Measurements from ENCODE around the gene RBM6. TPM values are rescaled to one million over a fixed set of nuclear protein-coding genes. Genes with fewer than 3 reads are reported as not detected.

Gene RBM6
- polyA plus RNA-seq, 1 of the 3 experiments (the other 2 are of a cell fraction): 67.4 TPM

DNA sequence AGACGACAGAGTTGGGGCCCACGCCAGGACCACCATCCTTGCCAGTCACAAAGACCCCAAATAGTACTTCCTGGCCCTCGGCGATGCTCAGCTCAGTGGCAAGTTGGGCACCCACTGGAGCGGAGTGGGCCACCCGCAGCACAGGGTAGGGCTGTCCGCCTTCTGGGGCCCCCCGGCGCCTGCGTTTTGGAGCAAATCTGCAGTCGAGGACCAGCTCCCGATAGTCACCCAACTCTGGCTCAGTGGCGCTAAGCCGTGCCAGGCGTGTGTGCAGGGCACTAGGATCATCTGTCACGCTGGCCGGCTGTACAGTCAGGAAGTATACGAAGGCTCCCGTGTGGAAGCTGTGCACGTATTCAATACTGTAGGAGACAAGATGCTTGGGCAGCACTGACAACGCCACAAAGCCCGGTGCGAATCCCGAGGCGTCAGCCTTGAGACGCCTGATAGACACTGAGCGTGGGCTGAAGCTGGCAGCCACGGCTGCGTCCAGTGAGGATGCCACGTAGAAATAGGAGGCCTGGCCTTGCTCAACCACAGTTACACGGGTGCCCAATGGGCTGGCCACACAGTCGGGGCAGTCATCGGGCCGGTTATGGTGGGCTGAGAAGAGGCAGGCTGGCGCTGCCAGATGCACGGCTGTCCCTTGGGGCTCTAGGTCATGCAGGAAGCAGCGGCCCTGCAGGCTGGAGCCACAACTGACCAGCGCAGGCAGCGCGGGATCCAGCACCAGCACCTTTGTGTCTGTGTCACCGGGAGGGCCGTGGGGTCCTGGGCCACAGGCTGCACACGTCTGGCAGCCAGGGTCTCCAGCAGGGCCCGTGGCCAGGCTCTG, 37.2 kb upstream of the RBM6 start:
- TF ChIP-seq CHD2 (IDR thresholded peaks at IDR 0.05; ENCODE audit: low read length, partially characterized antibody) (no peak), YY1 (IDR thresholded peaks at IDR 0.05; ENCODE audit: low read depth) (no peak), CTCF (IDR thresholded peaks at IDR 0.05) (no peak), SMC3 (IDR thresholded peaks at IDR 0.05; ENCODE audit: low read depth, low read length) (no peak), GABPA (IDR thresholded peaks at IDR 0.05; ENCODE audit: low read depth) (no peak), TEAD4 (IDR thresholded peaks at IDR 0.05; ENCODE audit: borderline replicate concordance, insufficient read depth) (no peak), RFX5 (IDR thresholded peaks at IDR 0.05; ENCODE audit: low read length) (no peak)
- TF ChIP-seq, protein P1, sequence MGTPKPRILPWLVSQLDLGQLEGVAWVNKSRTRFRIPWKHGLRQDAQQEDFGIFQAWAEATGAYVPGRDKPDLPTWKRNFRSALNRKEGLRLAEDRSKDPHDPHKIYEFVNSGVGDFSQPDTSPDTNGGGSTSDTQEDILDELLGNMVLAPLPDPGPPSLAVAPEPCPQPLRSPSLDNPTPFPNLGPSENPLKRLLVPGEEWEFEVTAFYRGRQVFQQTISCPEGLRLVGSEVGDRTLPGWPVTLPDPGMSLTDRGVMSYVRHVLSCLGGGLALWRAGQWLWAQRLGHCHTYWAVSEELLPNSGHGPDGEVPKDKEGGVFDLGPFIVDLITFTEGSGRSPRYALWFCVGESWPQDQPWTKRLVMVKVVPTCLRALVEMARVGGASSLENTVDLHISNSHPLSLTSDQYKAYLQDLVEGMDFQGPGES (IDR thresholded peaks at IDR 0.05; ENCODE audit: low read depth, low read length): no peak
- Histone ChIP-seq H3K9me2 (no peaks in the 10 kb centered on the region), H4K20me1 (ENCODE audit: insufficient read depth) (no peaks in the 10 kb centered on the region), H3K27ac (ENCODE audit: low read depth in 2 of 2, low read length in 1 of 2) (no peak overlapping the region), H3K27me3 (ENCODE audit: insufficient read depth) (no peaks in the 10 kb centered on the region), H3K4me3 (ENCODE audit: low read depth in 2 of 2, low read length in 1 of 2) (no peak overlapping the region), H3K79me2 (ENCODE audit: insufficient read depth) (no peaks in the 10 kb centered on the region), H3K36me3 (replicated peaks in 1 of 2; ENCODE audit: control insufficient read depth in 1 of 2, insufficient read depth in 2 of 2, low read length in 1 of 2) (no peaks in the 10 kb centered on the region), H2AFZ (ENCODE audit: low read depth) (no peak overlapping the region), H3K9me3 (no peaks in the 10 kb centered on the region), H3K4me2 (no peak overlapping the region), H3K9ac (no peak overlapping the region), H3K4me1 (ENCODE audit: control insufficient read depth in 1 of 2, insufficient read depth in 2 of 2, low read depth in 1 of 2, low read length in 1 of 2) (peaks cover 0 to 6% of the 10 kb centered on the region in 2 experiments; a peak in 2 of 4 replicates), H3F3A (replicated peaks; ENCODE audit: insufficient read depth) (no peaks in the 10 kb centered on the region)
- DNase-seq: no peak
- POLR2A ChIA-PET: no interaction called here
- CTCF ChIA-PET: interaction anchor here (0.9 to 4.5 kb wide), 5 partner anchors 63 to 202 kb away, joined by 3 to 26 read pairs (median 3); partner anchors contain the start of gene INKA1
- 80% methylated on average over 20 of the region's 44 CpGs for WGBS (ENCODE audit: low lambda C conversion rate)

DNA sequence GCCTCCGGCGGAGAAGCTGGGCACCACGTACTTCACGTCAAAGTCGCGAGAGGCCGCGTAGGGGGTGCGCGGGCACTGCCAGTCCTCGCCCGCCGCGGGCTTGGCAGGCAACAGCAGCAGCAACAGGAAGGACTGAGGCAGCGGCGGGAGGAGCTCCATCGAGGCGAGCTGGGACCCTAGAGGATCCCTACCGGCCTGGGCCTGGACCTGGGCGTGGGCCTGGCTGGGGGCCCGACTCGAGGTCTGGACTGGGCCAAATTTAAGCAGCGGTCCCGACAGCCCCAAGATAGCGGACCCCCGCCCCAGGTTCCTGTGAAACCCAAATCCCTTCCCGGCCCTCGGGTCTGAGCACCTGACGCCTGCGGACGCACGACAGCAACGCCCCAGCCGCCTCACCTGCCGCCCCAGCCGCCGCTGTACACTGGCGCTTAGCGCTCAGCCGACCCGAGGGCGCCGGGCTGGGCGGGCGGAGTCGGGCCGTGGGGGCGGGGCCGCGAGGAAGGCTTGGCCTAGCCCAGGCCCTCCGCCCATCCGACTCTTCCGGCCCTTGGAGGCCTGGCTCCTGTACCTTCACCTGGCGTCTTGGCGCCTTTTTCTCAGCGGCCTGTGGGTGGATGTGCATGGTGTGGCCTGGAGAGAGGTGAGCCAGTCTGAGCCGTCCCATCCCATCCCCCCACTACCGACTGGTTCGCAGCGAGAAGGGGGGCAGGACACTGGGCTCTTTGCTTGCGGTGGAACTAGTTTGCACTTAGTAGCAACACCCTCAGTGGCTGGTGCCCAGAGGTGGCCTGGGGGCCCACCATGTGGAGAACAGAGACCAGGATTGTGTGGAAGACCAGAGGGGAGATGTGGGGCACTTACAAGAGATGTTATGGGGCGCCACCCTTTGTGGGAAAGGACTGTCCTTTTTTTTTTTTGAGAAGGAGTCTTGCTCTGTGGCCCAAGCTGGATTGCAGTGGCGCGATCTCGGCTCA, 36.2 kb upstream of the RBM6 start, which contains the start of gene MST1R:
TSS of gene MST1R (minus strand) at position 423 of the 974 bp plus-strand sequence. CDS start at position 159, 264 bp downstream.
- no peak within 1 kb of the TSS for H3K4me3 ChIP-seq (ENCODE audit: low read depth in 2 of 2, low read length in 1 of 2)
- H3K4me2 ChIP-seq: no peak within 1 kb of the TSS
- WGBS (ENCODE audit: low lambda C conversion rate): 88% methylated on average over 25 of the region's 65 CpGs
- TF ChIP-seq FOXJ3 (CRISPR knock-in tag; IDR thresholded peaks at IDR 0.05): no peak
- TF ChIP-seq RCOR1 (IDR thresholded peaks at IDR 0.05; ENCODE audit: low read length): no peak
- TF ChIP-seq TCF12 (IDR thresholded peaks at IDR 0.05): no peak
- no peak for TF ChIP-seq GABPA (IDR thresholded peaks at IDR 0.05; ENCODE audit: low read depth)
- TF ChIP-seq, protein P2, sequence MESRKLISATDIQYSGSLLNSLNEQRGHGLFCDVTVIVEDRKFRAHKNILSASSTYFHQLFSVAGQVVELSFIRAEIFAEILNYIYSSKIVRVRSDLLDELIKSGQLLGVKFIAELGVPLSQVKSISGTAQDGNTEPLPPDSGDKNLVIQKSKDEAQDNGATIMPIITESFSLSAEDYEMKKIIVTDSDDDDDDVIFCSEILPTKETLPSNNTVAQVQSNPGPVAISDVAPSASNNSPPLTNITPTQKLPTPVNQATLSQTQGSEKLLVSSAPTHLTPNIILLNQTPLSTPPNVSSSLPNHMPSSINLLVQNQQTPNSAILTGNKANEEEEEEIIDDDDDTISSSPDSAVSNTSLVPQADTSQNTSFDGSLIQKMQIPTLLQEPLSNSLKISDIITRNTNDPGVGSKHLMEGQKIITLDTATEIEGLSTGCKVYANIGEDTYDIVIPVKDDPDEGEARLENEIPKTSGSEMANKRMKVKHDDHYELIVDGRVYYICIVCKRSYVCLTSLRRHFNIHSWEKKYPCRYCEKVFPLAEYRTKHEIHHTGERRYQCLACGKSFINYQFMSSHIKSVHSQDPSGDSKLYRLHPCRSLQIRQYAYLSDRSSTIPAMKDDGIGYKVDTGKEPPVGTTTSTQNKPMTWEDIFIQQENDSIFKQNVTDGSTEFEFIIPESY (IDR thresholded peaks at IDR 0.05; ENCODE audit: borderline replicate concordance, low read depth): no peak
- no peak for TF ChIP-seq TAF1 (IDR thresholded peaks at IDR 0.05; ENCODE audit: borderline replicate concordance, low read depth, low read length)
- TF ChIP-seq YY1 (IDR thresholded peaks at IDR 0.05; ENCODE audit: low read depth): no peak
- TF ChIP-seq NFIC (IDR thresholded peaks at IDR 0.05; ENCODE audit: borderline replicate concordance): no peak
- no peak for TF ChIP-seq RFX5 (IDR thresholded peaks at IDR 0.05; ENCODE audit: low read length)
- TF ChIP-seq SIN3A (IDR thresholded peaks at IDR 0.05; ENCODE audit: borderline replicate concordance, low read depth, low read length): no peak
- no peak for TF ChIP-seq ELF1 (IDR thresholded peaks at IDR 0.05)
- no peak for TF ChIP-seq JUND (IDR thresholded peaks at IDR 0.05)
- TF ChIP-seq EP300 (IDR thresholded peaks at IDR 0.05; ENCODE audit: borderline replicate concordance in 1 of 2, low read depth in 1 of 2, low read length in 1 of 2): no peak
- TF ChIP-seq GATA2 (CRISPR knock-in tag; IDR thresholded peaks at IDR 0.05): no peak
- TF ChIP-seq CHD2 (IDR thresholded peaks at IDR 0.05; ENCODE audit: low read length, partially characterized antibody): no peak

More for the DNA sequence above, 36.2 kb upstream of the RBM6 start, which contains the start of gene MST1R:
- Histone ChIP-seq H3K9me3 (no peaks in the 10 kb centered on the region), H3K9me2 (no peaks in the 10 kb centered on the region), H2AFZ (ENCODE audit: low read depth) (no peak within 1 kb of the TSS), H3K4me1 (ENCODE audit: control insufficient read depth in 1 of 2, insufficient read depth in 2 of 2, low read depth in 1 of 2, low read length in 1 of 2) (peaks cover 0 to 6% of the 10 kb centered on the region in 2 experiments; a peak in 2 of 4 replicates), H3F3A (replicated peaks; ENCODE audit: insufficient read depth) (no peaks in the 10 kb centered on the region), H3K27ac (ENCODE audit: low read depth in 2 of 2, low read length in 1 of 2) (no peak within 1 kb of the TSS), H3K27me3 (ENCODE audit: insufficient read depth) (no peaks in the 10 kb centered on the region), H4K20me1 (ENCODE audit: insufficient read depth) (no peaks in the 10 kb centered on the region), H3K9ac (no peak within 1 kb of the TSS), H3K79me2 (ENCODE audit: insufficient read depth) (no peaks in the 10 kb centered on the region), H3K36me3 (replicated peaks in 1 of 2; ENCODE audit: control insufficient read depth in 1 of 2, insufficient read depth in 2 of 2, low read length in 1 of 2) (no peaks in the 10 kb centered on the region)
- CTCF ChIA-PET: interaction anchor here (0.9 kb wide), 1 partner anchor 69 kb away, joined by 3 read pairs; no protein-coding TSS in a partner anchor
- POLR2A ChIA-PET: interaction anchor here (0.6 kb wide), 1 partner anchor 100 kb away, joined by 3 read pairs; the partner anchor contains the start of gene INKA1
- DNase-seq: no peak
